ENCODE data around the gene GPR142.

Gene GPR142

GRCh38 chr17:74407384-74407783 lies 40.1 kb downstream of the GPR142 start:
- in situ Hi-C loops (cut with MboI; ENCODE audit: low sequenced_read_pairs, unreplicated experiment): no loop called here
- no peak for DNase-seq (ENCODE audit: low spot score)
- no peak for TF ChIP-seq CTCF (IDR thresholded peaks at IDR 0.05; ENCODE audit: borderline replicate concordance, control extremely low read depth, extremely low read depth, insufficient read depth, missing control alignments)

- in situ Hi-C loops (cut with MboI; ENCODE audit: low sequenced_read_pairs, unreplicated experiment): no loop called here
- no peak for DNase-seq (ENCODE audit: low spot score)
These were observed 41.0 kb downstream of the GPR142 start for GRCh38 chr17:74408262-74408661.

GRCh38 chr17:74408815-74409214 lies 41.5 kb downstream of the GPR142 start:
- TF ChIP-seq CTCF (IDR thresholded peaks at IDR 0.05; ENCODE audit: borderline replicate concordance, control extremely low read depth, extremely low read depth, insufficient read depth, missing control alignments): no peak
- in situ Hi-C loops (cut with MboI; ENCODE audit: low sequenced_read_pairs, unreplicated experiment): no loop called here
- DNase-seq (ENCODE audit: low spot score): no peak

More at GRCh38 chr17:74408262-74408661, 41.0 kb downstream of the GPR142 start:
- TF ChIP-seq CTCF (IDR thresholded peaks at IDR 0.05; ENCODE audit: borderline replicate concordance, control extremely low read depth, extremely low read depth, insufficient read depth, missing control alignments): peak; percentile 52

- no peak for DNase-seq (ENCODE audit: low spot score)
- in situ Hi-C loops (cut with MboI; ENCODE audit: low sequenced_read_pairs, unreplicated experiment): no loop called here
- TF ChIP-seq CTCF (IDR thresholded peaks at IDR 0.05; ENCODE audit: borderline replicate concordance, control extremely low read depth, extremely low read depth, insufficient read depth, missing control alignments): no peak
These were observed 42.7 kb downstream of the GPR142 start for GRCh38 chr17:74410001-74410443.

GRCh38 chr17:74412581-74412980 lies 45.3 kb downstream of the GPR142 start:
- no peak for TF ChIP-seq CTCF (IDR thresholded peaks at IDR 0.05; ENCODE audit: borderline replicate concordance, control extremely low read depth, extremely low read depth, insufficient read depth, missing control alignments)
- in situ Hi-C loops (cut with MboI; ENCODE audit: low sequenced_read_pairs, unreplicated experiment): no loop called here
- DNase-seq (ENCODE audit: low spot score): no peak

GRCh38 chr17:74413491-74413890 lies 46.2 kb downstream of the GPR142 start:
- in situ Hi-C loops (cut with MboI; ENCODE audit: low sequenced_read_pairs, unreplicated experiment): no loop called here
- TF ChIP-seq CTCF (IDR thresholded peaks at IDR 0.05; ENCODE audit: borderline replicate concordance, control extremely low read depth, extremely low read depth, insufficient read depth, missing control alignments): no peak
- DNase-seq (ENCODE audit: low spot score): no peak

GRCh38 chr17:74414510-74414909 lies 47.2 kb downstream of the GPR142 start:
- TF ChIP-seq CTCF (IDR thresholded peaks at IDR 0.05; ENCODE audit: borderline replicate concordance, control extremely low read depth, extremely low read depth, insufficient read depth, missing control alignments): no peak
- DNase-seq (ENCODE audit: low spot score): no peak
- in situ Hi-C loops (cut with MboI; ENCODE audit: low sequenced_read_pairs, unreplicated experiment): no loop called here

Measured in GM13976 (cell line).